PC-9 (cell line): Measurements from ENCODE around the gene AQP12A.
A peak's percentile ranks its signal among the peaks of the same experiment; 100 is the strongest.

Experiments used
- EZH2 ChIP-seq: fragments of 200-600 bp; sonication (generic); IDR thresholded peaks from 2 replicates; pipeline ENCODE4 v1.8.0; 2017; ENCODE audit warnings: antibody characterized with exemption, low read depth
- TF ChIP-seq, protein P1 (sequence below): fragments of 200-600 bp; sonication (generic); conservative IDR thresholded peaks from 2 replicates; pipeline ENCODE4 v1.6.1; 2017; ENCODE audit warnings: mixed run types, antibody characterized with exemption, mild to moderate bottlenecking, moderate library complexity

DNA sequence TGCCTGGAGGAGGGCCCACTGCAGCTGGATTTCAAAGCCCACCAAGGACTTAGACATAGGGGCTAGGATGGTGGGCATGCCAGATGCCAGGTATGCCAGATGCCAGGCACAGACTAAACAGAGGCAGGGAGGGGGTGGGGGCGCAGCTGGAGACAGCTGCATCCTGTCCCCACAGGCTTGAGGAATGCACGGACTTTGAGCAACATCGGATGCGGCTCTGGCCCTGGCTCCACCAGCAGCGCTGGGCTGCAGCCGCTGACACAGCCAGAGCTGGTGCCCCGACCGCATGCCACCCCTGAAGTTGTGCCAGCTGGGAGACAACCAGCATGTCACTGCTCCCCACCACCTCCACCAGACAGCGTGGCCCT lies 39.5 kb downstream of the AQP12A start:
- TF ChIP-seq, protein P1, sequence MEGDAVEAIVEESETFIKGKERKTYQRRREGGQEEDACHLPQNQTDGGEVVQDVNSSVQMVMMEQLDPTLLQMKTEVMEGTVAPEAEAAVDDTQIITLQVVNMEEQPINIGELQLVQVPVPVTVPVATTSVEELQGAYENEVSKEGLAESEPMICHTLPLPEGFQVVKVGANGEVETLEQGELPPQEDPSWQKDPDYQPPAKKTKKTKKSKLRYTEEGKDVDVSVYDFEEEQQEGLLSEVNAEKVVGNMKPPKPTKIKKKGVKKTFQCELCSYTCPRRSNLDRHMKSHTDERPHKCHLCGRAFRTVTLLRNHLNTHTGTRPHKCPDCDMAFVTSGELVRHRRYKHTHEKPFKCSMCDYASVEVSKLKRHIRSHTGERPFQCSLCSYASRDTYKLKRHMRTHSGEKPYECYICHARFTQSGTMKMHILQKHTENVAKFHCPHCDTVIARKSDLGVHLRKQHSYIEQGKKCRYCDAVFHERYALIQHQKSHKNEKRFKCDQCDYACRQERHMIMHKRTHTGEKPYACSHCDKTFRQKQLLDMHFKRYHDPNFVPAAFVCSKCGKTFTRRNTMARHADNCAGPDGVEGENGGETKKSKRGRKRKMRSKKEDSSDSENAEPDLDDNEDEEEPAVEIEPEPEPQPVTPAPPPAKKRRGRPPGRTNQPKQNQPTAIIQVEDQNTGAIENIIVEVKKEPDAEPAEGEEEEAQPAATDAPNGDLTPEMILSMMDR: no peak
- peak; percentile 61; the same call in 1 of the 2 replicates for TF ChIP-seq EZH2
